Middle frontal gyrus (tissue), 1 donor: ENCODE results near the gene NOL12.

Experiments
- DNase-seq: peaks from one replicate; pipeline ENCODE4 v3.0.0-alpha.2; 2015; ENCODE audit warnings: low spot score; ENCODE audit errors: extremely low spot score

The NOL12 gene

DNA sequence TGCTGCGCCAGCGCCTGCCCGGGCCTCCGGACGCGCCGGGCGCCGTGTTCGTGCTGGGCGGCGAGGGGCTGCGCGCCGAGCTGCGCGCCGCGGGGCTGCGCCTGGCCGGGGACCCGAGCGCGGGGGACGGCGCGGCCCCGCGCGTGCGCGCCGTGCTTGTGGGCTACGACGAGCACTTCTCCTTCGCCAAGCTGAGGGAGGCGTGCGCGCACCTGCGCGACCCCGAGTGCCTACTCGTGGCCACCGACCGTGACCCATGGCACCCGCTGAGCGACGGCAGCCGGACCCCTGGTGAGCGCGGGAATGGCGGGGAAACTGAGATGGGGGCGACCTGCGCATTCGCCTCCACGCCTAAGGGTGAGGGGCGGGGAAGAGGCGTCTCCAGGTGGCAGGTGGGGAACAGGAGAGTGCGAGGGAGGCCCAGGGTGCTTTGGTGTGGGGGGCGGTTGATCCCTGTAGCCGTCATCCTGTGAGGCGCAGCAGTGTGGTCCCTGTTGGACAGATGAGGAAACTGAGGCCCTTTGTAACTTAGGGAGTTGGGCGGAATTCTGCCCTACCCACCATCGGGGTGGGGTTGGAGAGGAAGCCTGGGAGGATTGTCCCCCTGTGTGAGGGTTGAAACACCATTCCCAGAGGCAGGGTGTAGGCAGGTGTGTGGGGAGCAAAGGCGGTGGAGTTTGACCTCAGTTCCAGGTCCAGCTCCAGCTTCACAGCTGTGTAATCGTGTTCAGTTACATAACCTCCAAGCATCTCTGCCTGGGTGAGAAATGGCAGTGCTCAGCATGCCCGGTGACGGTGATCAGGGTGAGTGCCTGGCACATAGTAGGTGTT is 26.9 kb upstream of the NOL12 start:
- DNase-seq, result peak; percentile 12

DNA sequence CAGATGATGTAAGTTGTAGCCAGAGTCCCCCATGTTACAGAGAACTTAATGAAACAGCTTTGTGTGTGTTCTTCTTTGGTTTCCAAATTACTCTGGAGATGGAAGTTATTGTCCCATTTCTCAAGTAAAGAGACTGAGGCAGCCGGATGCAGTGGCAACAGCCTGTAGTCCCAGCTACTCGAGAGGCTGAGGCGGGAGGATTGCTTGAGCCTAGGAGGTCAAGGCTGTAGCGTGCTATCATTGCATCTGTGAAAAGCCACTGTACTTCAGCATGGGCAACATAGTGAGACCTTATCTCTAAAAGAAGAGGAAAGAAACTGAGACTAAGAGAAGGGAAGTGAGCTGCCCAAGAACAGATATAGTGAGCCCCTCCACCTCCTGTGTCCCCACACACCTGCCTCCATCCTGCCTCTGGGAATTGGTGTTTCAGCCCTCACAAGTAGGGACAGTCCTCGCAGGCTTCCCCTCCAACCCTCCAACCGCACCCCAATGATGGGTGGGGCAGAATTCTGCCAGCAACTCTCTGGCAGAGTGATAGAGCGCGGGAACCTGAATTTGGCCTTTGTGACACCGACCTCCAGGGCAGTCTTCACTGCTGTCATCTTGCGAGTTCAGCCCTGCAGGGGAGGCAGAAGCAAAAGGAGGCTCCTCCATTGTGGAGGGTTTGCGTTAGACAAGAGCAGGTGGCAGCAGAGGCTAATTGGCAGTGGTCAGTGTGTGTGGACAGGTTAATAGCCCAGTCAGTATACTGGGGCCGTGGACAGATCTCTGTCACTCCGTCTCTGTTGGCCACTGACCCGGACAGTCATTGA is 26.0 kb upstream of the NOL12 start:
- DNase-seq, result no peak

DNA sequence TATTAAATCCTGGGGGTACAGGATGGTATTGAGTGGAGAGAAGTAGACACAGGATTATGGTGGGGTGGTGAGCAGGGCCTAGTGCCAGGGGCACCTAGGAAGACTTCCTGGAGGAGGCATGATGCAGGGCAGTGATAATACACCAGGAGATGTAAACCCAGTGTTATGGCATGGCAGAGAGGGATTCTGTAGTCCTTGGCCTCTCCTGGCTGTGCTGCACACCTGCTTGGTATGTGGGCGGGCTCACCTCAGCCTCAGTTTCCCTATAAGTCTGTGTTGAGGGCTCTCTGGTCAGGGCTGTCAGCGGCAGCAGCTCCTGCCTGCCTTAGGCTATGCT is 25.5 kb upstream of the NOL12 start:
- DNase-seq, result no peak

GRCh38 chr22:37661160-37661924 is 24.8 kb upstream of the NOL12 start:
- DNase-seq, result no peak

GRCh38 chr22:37662039-37662438 is 24.1 kb upstream of the NOL12 start:
- no peak for DNase-seq

- no peak for DNase-seq
These were observed 22.5 kb upstream of the NOL12 start for GRCh38 chr22:37663521-37664140.

GRCh38 chr22:37664249-37665101 is 21.7 kb upstream of the NOL12 start:
- peak; percentile 70 for DNase-seq

DNA sequence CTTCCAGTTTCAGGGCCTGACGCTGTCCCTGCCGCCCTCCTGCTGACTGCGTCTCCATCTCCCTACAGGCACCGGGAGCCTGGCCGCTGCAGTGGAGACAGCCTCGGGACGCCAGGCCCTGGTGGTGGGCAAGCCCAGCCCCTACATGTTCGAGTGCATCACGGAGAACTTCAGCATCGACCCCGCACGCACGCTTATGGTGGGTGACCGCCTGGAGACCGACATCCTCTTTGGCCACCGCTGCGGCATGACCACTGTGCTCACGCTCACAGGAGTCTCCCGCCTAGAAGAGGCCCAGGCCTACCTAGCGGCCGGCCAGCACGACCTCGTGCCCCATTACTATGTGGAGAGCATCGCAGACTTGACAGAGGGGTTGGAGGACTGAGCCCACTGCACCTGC is 20.7 kb upstream of the NOL12 start:
- no peak for DNase-seq

- DNase-seq, result no peak
These were observed 16.6 kb upstream of the NOL12 start for GRCh38 chr22:37669586-37669985.

DNA sequence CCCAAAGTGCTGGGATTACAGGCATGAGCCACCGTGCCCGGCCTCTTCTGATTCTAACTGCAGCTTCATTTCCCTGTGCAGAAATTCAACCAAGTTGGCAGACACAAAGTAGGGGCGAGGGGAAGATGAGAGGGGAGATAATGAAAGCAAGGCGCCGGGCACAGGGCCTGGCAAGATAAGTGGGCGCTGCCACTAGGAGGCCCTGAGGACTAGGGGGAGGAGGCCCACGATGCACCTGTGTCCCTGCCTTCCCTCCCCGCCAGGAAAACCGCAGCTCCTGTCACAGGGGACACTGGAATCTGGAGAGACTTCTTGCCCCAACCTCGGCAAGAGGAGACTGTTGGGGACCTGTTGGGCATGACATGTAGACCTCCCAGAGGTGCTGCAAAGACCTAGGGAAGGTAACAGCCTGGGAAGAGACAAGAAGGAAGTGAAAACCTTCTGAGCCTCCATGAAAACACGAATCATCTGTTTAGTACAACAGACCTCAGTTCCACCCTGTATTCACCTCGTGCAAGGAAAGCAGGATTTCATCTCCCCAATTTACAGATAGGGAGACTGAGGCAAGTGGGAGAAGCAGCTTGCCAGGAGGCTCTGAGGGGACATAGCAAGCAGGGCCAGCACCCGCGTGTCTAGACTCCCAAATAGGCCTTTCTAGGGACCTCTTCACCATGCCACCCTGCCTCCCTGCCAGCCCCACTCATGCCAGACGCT is 13.8 kb upstream of the NOL12 start:
- DNase-seq, result no peak

- no peak for DNase-seq
These were observed 13.2 kb upstream of the NOL12 start for GRCh38 chr22:37672920-37673455.

DNA sequence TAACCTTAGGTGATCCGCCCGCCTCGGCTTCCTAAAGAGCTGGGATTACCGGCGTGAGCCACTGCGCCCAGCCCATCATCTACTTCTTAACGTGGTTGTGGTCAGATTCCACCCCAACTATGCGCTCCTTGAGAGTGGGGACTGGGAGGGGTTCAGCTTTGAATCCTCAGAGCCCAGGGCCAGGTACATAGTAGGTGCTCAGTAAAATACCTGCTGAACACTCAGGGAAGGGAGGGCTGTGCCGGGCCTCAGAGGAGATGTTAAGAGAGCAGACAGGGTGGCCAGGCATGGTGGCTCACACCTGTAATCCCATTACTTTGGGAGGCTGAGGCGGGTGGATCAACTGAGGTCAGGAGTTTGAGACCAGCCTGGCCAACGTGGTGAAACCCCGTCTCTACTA is 11.9 kb upstream of the NOL12 start:
- no peak for DNase-seq

- peak; percentile 70 for DNase-seq
These were observed 10.9 kb upstream of the NOL12 start, which contains the start of gene LGALS1 for GRCh38 chr22:37674951-37675929. Gene LGALS1, plus strand, starts transcription at chr22:37675636. Its CDS starts 67 bp downstream, at chr22:37675703.

DNA sequence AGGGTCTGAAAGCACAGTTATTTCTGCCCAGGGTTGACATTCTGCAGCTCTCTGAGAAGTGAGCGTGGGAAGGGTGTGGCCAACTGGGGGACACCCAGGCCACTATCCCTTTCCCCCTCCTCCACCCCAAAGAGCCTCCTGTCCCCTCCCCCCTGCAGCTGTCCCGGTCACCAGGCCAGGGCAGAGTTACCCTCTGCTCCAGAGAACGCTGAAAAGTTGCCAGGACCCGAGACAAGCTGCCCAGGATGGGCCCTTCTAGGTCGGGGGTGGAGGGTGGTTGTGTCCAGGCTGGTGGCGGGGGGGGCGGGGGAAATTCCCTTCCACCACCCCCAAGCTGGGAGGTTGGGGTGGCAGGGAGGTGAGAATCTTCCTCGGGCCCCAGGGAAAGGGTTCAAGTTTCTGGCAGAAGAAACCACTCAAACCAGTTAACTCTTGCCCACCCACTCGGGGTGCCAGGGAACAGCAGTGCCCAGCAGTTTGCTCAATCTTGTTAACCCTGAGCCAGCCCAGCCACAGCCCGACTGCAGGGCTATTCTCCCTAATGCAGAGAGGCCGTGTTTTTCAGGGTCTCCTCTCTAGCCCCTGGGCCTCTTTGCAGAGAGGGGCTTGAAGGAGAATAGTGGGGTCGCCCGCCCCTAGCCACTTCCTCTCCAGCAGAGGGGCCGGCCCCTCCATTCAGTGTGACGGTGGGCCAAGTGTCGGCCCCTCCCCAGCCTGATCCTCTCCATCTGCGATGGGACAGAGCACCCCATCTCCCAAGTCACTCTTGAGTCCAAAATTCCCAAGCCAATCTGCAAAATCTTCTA is 10.0 kb upstream of the NOL12 start:
- no peak for DNase-seq

DNA sequence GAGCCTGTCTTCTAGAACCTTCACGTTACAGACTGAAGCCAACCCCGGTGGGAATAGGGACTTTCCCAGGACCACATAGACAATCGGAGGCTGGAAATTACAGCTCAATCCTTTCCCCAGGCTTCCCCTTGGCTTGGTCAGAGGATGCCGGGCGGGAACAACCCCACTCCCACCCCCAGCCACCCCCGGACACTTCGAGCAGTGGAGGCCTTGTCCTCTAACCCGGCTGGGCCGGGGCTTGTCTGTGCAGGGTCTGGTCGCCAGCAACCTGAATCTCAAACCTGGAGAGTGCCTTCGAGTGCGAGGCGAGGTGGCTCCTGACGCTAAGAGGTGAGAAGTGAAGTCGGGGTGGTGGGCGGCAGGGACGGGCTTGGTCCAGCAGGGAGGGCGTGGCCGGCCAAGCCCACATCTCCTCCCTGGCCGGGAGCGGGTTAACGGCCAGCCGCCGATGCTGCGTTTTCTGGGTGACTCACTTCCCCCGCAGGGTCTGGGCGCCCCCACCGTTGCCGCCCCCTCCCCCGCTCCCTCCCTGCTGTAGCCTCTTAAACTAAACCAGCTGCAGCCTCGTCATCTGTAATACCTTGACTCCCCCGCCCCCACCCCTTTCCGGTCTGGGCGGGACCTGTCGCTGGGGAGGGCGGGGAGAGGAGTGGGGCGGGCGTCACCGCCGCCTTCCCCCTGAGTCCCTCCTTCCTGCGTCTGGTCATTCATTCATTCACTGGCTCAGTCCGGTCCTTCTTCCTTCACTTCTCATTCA is 9.2 kb upstream of the NOL12 start:
- DNase-seq, result no peak

GRCh38 chr22:37677493-37677974 is 8.6 kb upstream of the NOL12 start:
- no peak for DNase-seq

DNA sequence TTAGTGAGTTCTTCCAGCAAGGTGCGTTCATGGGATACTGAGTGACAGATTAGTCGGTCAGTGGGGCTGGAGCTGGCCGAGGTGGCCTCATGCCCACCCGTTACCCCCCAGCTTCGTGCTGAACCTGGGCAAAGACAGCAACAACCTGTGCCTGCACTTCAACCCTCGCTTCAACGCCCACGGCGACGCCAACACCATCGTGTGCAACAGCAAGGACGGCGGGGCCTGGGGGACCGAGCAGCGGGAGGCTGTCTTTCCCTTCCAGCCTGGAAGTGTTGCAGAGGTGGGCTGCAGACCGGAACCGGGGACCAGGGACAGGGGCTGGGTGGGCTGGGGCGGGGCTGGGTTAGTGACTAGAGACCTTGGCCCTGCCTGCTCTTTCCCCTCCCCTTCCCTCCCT is 7.8 kb upstream of the NOL12 start:
- DNase-seq, result no peak
